Measurements from ENCODE around the gene IFI35.

The IFI35 gene

DNA sequence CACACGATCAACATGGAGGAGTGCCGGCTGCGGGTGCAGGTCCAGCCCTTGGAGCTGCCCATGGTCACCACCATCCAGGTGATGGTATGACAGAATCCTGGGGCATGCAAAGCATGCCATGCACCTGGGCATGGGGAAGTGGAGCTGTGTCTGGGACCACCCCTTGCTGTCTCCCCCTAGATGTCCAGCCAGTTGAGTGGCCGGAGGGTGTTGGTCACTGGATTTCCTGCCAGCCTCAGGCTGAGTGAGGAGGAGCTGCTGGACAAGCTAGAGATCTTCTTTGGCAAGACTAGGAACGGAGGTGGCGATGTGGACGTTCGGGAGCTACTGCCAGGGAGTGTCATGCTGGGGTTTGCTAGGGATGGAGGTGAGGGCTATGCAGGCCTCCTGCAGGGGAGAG, 6.7 kb downstream of the IFI35 start:
- CTCF ChIA-PET = no interaction called here
- no peak overlapping the region for H3K27ac Mint-ChIP-seq

DNA sequence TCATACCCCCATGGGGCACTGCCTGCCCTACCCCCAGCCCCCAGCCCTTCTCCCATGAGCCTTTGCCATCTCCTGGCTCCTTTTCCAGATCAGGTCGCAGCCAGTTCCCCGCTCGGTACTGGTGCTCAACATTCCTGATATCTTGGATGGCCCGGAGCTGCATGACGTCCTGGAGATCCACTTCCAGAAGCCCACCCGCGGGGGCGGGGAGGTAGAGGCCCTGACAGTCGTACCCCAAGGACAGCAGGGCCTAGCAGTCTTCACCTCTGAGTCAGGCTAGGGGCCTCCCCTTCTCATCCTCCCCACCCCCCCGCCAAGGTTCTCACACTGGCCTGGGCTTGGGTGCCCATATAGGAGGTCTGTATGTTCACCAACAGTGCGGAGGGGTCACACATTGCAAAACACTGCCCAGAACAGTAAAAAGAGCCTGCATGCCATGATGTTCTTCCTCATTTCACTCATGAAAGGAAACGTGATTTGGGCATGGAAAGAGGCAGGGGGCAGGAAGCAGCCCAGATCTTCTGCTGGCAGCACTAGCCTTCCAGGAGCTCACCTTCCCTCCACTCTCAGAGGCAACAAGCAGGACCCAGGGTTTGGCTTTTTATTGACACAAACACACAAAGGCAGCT, 7.5 kb downstream of the IFI35 start:
- peaks cover 21% of the 10 kb centered on the region for H3K4me1 Mint-ChIP-seq
- H3K4me3 Mint-ChIP-seq = no peak overlapping the region
- H3K27me3 Mint-ChIP-seq = no peaks in the 10 kb centered on the region
- peaks cover 30% of the 10 kb centered on the region for H3K36me3 Mint-ChIP-seq
- CTCF ChIA-PET = interaction anchor here (1.5 kb wide), 1 partner anchor 16 kb away, joined by 3 read pairs; the partner anchor contains the start of gene RPL27
- H3K9me3 Mint-ChIP-seq = no peaks in the 10 kb centered on the region
- DNase-seq = no peak
- no peak overlapping the region for H3K27ac Mint-ChIP-seq

More for the DNA sequence above, 6.7 kb downstream of the IFI35 start:
- DNase-seq = no peak
- Mint-ChIP-seq H3K4me3 (no peak overlapping the region), H3K9me3 (no peaks in the 10 kb centered on the region), H3K27me3 (no peaks in the 10 kb centered on the region), H3K4me1 (peaks cover 20% of the 10 kb centered on the region), H3K36me3 (peaks cover 32% of the 10 kb centered on the region)

DNA sequence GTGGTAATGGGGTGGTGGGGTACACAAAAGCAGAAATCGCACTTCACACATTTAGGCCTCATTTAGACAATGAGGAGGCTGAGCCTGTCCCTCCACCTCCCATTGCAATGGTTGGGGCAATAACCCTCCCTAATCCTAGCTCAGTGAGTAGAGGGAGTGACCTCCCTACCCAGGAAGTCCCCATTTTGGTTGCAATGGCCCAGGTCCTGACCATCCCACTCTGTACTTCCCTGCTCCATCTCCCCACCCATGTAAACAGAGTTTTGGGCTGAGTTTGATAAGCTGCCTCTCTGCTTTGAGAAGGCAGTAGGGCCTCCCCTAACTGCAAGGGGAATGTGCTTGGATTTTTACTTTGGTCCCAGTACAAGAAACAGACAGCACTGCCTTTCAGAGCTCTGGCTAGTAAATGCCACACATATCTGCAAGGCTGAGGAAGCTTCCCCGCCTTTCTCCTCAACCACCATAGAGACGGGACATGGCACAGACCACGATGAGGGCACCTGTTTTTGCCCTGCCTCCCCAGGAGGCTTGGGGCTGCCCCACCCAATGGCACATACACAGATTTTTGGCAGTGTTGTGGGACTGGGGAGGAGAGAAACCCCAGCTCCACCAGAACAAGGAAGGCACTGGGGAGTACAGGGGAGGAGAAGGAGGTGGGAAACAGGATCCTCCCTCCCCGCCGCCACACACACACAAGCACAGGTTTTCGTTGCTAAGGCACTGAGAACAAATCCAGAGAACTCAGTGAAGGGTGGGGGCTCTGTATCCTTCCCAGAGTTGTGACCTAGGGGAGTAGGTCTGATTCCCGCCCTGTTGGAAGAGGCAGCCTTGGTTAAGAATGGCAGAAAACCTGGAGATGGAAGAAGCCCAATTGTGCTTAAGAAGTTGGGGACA, 8.3 kb downstream of the IFI35 start:
- Mint-ChIP-seq H3K36me3 (peaks cover 30% of the 10 kb centered on the region), H3K4me3 (no peak overlapping the region), H3K9me3 (no peaks in the 10 kb centered on the region), H3K27me3 (peaks cover 6% of the 10 kb centered on the region), H3K27ac (no peak overlapping the region), H3K4me1 (peaks cover 27% of the 10 kb centered on the region)
- no peak for DNase-seq
- CTCF ChIA-PET = interaction anchor here (1.5 kb wide), 1 partner anchor 17 kb away, joined by 3 read pairs; the partner anchor contains the start of gene RPL27

DNA sequence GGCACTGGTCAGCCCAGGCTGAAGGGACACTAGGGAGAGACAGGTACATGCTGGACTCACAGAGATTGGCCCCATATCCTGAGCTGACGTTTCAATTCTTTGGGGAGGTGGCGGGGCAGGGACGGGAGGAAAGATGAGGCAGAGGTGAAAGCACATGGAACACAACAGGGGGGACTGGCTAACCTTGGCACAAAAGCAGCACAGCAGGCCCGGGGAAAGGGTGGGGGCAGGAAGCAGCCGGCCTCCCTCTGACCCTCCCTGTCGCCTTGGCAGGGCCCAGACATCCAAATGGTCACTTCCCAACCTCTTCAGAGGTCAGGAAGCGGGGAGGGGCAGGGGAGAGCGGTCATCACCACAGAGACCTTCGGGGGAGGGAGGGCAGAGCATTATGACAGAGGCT, 9.0 kb downstream of the IFI35 start:
- Mint-ChIP-seq H3K36me3 (peaks cover 25% of the 10 kb centered on the region), H3K4me3 (no peak overlapping the region), H3K9me3 (no peaks in the 10 kb centered on the region), H3K4me1 (peaks cover 27% of the 10 kb centered on the region), H3K27ac (no peak overlapping the region), H3K27me3 (peaks cover 7% of the 10 kb centered on the region)
- DNase-seq = no peak
- CTCF ChIA-PET = interaction anchor here (1.5 kb wide), 1 partner anchor 18 kb away, joined by 3 read pairs; the partner anchor contains the start of gene RPL27

DNA sequence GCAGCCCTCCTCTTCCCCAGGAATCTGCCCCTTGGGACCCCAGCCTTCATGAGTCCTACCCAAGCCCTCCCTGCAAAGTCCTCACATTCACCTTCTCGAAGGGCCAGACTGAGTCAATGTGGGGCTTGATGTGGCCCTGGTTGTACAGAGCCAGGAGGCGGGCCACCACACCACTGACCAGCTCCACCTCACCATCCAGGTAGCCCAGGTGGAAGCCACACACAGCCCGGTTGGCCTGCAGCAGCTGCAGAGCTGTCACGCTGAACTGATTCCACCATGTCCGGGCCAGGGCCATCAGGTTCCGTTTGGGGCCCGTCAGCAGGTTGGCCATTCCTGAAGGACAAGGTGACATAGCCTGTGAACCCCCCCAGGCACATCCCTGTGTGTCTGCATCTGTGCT, 9.6 kb downstream of the IFI35 start:
- Mint-ChIP-seq H3K27ac (peak overlapping the region; percentile 1), H3K4me3 (no peak overlapping the region)
- no peak for DNase-seq

DNA sequence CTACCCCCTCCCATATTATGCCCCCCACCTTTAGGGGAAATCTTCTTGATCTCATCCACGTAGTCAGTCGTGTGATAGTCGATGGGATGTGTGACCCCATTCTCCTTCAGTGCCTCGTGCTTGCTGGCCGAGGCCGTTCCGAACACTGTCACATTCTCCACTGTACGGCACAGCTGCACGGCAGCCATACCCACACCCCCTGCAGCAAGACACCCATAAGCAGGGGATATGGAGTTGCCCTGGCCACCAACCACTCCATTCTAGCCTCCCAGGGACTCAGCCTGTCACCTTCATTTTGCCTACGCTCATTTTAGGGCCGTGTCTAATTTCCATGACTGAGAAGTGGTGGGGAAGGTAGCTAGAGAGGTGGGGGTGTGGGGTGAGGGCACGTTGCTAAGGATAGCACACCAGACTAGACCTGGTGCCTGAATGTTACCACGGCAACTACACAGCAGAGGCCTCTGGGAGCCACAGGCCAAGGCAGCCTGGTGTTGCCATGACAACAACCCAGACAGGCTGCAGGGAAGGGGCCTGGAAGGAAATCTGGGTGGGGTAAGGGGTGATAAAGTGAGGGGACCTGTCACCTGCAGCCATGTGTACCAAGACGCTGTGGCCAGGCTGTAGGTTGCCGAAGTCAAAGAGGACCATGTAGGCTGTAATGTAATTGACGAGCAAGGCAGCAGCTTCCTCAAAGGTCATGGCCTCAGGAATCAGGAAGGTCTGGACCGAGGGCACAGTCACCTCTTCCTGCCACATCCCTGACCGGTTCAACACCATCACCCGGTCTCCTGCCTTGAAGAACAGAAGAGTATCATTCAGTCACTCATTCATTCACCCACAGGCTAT, 11.6 kb downstream of the IFI35 start:
- H3K27ac Mint-ChIP-seq = no peak overlapping the region
- peaks cover 14% of the 10 kb centered on the region for H3K36me3 Mint-ChIP-seq
- no peak overlapping the region for H3K4me3 Mint-ChIP-seq
- H3K9me3 Mint-ChIP-seq = no peaks in the 10 kb centered on the region
- DNase-seq = peak; percentile 51
- CTCF ChIA-PET = interaction anchor here (0.7 to 1.0 kb wide), 2 partner anchors 20 to 292 kb away, joined by 3 read pairs; partner anchors contain the start of gene RPL27
- peaks cover 29% of the 10 kb centered on the region for H3K4me1 Mint-ChIP-seq
- H3K27me3 Mint-ChIP-seq = peaks cover 30% of the 10 kb centered on the region

More for the DNA sequence above, 9.6 kb downstream of the IFI35 start:
- Mint-ChIP-seq H3K27me3 (peaks cover 11% of the 10 kb centered on the region), H3K4me1 (peaks cover 28% of the 10 kb centered on the region), H3K9me3 (no peaks in the 10 kb centered on the region), H3K36me3 (peaks cover 23% of the 10 kb centered on the region)
- CTCF ChIA-PET = no interaction called here

DNA sequence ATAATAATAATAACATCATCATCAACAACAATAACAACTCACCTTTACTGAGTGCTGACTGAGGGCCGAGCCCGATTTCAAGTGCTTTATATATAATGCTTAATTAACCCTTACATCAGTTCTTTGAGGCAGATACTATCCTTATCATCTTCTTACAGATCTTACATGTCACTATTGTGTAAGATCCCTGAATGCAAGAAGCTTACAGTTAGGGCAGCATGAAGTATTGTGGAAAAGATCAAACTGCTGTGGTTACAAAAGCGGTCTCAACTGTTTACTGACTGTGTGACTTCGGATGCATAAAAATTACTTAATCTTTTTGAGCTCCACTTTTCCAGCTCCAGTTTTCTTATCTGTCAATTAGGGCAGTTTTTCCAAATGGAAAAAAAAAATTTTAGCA, 12.3 kb downstream of the IFI35 start:
- CTCF ChIA-PET = interaction anchor here (0.7 to 1.0 kb wide), 2 partner anchors 21 to 291 kb away, joined by 3 read pairs; partner anchors contain the start of gene RPL27
- no peak overlapping the region for H3K27ac Mint-ChIP-seq
- no peak overlapping the region for H3K4me3 Mint-ChIP-seq
- H3K36me3 Mint-ChIP-seq = peaks cover 8% of the 10 kb centered on the region
- H3K9me3 Mint-ChIP-seq = no peaks in the 10 kb centered on the region
- peaks cover 29% of the 10 kb centered on the region for H3K4me1 Mint-ChIP-seq
- H3K27me3 Mint-ChIP-seq = peaks cover 30% of the 10 kb centered on the region
- DNase-seq = no peak

DNA sequence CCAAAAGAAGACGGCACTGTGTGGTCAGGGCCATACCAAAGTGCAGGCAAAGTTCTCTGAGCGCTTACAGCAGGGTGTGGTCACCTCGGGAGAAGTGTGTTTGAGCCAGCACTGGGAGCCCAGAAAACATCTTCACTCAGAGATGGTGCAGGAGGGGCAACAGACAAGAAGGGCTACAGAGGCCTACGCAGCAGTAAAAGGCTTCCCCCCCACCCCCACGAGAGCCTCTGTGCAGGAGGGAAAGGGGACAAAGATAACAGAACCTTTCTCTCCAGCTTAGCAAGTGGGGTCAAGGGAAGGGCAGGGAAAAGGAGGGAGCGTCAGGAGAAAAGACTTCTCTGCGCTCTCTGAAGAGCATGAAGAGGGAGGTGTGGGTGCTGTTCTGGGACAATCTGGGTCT, 12.8 kb downstream of the IFI35 start:
- H3K4me1 Mint-ChIP-seq = peaks cover 34% of the 10 kb centered on the region
- H3K27ac Mint-ChIP-seq = no peak overlapping the region
- H3K36me3 Mint-ChIP-seq = peaks cover 7% of the 10 kb centered on the region
- no peaks in the 10 kb centered on the region for H3K9me3 Mint-ChIP-seq
- CTCF ChIA-PET = interaction anchor here (0.7 to 1.0 kb wide), 2 partner anchors 21 to 290 kb away, joined by 3 read pairs; partner anchors contain the start of gene RPL27
- H3K27me3 Mint-ChIP-seq = peaks cover 33% of the 10 kb centered on the region
- DNase-seq = no peak
- H3K4me3 Mint-ChIP-seq = peak overlapping the region; percentile 34

DNA sequence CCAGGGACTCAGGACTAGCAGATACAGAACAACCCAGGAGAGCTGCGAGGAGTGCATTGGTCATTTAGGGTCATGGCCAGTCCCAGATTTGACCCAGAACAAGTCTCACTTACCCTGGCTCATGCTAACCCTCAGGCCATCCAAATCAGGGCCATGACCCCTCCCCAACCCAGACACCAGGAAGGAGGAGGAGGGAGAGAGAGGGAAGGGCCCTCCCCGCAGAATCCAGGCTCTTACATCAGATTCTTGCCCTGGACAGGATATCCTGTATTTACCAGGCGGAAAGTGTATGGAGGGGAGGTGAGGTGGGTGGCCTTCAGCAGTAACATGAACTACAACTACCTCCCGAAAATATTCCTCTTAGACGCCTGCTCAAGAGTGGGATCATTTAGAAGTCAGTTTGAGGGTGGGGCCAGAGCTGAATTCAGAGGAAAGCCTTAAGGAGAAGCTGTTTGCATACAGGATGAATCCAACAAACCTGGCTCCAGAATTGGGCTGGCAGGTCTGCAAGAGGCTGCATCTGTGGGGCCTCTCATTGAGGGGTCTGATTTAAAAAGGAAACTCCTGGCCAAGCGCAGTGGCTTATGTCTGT, 13.5 kb downstream of the IFI35 start:
- DNase-seq = no peak
- no peak overlapping the region for H3K27ac Mint-ChIP-seq
- peaks cover 39% of the 10 kb centered on the region for H3K4me1 Mint-ChIP-seq
- peaks cover 40% of the 10 kb centered on the region for H3K27me3 Mint-ChIP-seq
- no peaks in the 10 kb centered on the region for H3K9me3 Mint-ChIP-seq
- peaks cover 6% of the 10 kb centered on the region for H3K36me3 Mint-ChIP-seq
- CTCF ChIA-PET = no interaction called here
- peak overlapping the region; percentile 68 for H3K4me3 Mint-ChIP-seq

DNA sequence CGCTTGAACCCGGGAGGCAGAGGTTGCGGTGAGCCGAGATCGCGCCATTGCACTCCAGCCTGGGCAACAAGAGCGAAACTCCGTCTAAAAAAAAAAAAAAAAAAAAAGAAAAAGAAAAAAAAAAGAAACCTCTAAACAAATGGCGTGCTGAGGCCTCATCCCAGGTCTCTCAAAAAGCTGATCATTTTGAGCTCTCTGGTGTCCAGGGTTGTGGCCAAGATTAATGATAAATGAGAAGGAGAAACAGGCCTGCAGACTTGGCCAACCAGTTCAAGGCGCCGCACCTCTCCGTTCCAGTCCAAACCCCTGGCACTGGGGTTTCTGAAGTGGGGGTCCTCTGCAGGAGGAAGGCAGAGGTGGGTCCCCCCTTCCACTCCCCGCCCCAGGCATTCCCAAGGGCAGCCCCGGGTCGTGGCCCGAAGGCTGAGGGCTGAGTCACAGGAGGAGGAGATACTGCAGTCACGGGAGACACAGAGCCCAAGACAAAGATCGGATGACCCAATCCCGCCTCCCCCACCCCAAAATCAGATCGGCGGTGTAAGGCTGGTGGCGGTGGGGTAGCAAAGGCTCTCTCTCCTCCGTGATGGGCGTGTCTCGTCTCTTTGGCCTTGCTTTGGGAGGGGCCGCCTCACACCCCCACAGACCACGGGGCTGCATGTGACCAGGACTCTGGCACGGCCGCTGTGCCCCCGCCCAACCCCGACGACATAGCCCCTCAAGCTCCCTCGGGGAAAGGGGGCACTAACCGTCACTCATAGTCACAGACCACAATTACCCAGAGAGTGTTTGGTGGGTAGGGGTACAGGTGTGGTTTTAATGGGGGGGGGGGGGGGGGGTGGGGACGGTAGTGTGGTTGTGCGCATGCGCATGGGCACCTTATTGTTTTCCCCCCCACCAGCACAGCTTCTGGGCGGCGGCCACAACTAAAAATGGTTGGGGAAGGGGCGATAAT, 14.5 kb downstream of the IFI35 start:
- H3K4me1 Mint-ChIP-seq = peaks cover 43% of the 10 kb centered on the region
- no peak overlapping the region for H3K27ac Mint-ChIP-seq
- peaks cover 2% of the 10 kb centered on the region for H3K36me3 Mint-ChIP-seq

DNA sequence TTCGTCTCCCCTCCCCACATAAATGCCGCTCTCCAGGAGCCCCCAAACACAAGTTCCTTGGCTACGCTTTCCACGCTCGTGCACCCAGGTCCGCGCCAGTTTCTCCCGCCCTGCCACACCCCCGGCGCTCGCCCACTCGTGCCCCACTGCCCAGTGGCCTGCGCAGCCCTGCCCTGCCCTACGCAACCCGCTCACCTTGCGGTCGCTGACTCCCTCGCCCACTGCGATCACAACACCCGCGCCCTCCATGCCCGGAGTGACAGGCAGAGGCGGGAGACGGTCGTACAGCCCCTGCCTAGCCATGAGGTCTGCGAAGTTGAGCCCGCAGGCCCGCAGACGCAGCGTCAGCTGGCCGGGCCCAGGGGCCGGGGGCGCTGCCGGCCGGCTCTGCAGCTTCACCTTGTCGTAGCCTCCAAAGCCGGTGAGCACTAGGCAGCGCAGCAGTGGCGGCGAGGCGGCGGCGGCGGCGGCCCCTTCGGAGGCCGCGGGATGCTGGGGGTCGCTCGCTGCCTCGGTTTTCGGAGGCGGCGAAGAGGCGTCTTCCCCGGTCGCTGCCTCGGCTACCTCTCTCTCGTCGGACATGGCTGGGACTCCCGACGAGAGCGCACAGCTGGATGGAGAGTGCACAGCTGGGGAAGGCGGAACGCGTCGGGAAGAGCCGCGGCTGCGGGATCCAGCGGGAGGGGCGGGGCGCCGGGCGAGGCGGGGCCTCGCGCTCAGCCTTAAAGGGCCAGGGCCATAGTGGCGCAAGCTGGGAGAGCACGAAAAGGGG, 15.3 kb downstream of the IFI35 start, which contains the start of gene VAT1:
TSS of gene VAT1 (minus strand) at position 645 of the 772 bp plus-strand sequence. CDS start at position 582, 63 bp downstream.
- CTCF ChIA-PET = no interaction called here
- peak; percentile 78 for DNase-seq
- Mint-ChIP-seq H3K4me3 (peak within 1 kb of the TSS; percentile 84), H3K9me3 (no peaks in the 10 kb centered on the region), H3K36me3 (peaks cover 2% of the 10 kb centered on the region), H3K4me1 (peaks cover 43% of the 10 kb centered on the region), H3K27me3 (peaks cover 58% of the 10 kb centered on the region), H3K27ac (no peak within 1 kb of the TSS)

More for the DNA sequence above, 14.5 kb downstream of the IFI35 start:
- H3K27me3 Mint-ChIP-seq = peaks cover 50% of the 10 kb centered on the region
- DNase-seq = peak; percentile 41
- CTCF ChIA-PET = no interaction called here
- H3K4me3 Mint-ChIP-seq = peak overlapping the region; percentile 84
- H3K9me3 Mint-ChIP-seq = no peaks in the 10 kb centered on the region
